Measurements from ENCODE around the gene PROP1.
"Not testable (repeated sequence)": the region's sequence is repeated elsewhere in the genome, so short reads cannot be mapped to it uniquely, and the experiment has no call there.

DNA sequence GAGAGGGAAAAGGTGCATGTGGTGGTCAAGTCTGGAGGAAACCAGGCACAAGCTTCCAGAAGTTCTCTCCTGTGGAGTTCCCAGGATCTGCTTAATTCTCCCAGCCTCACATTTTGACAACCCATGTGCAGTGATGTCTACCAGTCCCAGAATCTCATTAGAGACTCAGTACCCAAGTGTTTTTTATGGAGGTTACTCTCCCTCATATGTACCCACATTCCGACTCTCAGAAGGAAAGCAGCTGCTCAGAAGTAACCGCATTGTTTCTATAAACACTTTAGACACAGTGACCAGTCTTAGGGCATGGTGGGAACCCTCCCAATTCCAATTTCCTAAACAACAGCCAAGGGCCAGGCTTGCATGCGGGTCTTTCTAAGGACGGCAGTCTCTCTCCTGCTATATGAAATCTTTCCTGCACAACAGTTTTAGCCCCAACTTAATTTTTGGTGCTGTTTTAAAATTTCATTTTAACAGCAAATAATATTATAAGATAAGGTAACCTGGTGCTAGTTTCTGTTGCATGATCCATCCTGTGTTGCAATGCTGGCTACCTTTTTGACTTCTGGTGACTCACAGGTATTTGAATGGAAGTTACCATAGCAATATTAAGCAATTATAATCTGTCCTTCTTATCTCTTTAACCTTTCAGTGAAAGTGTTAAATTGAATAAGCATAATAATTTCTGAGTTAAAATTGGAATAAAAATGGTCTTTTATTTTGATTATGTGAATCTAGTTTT is 15.9 kb upstream of the PROP1 start:
- TF ChIP-seq ZNF274 (IDR thresholded peaks at IDR 0.05; ENCODE audit: low read depth, low read length); YY1 (IDR thresholded peaks at IDR 0.05; ENCODE audit: insufficient read depth, insufficient read length): not testable (repeated sequence)

Data from NT2/D1 (cell line).